Measurements from ENCODE around the gene IRF5. TPM values are rescaled to one million over a fixed set of nuclear protein-coding genes. Genes with fewer than 3 reads are reported as not detected.

Gene IRF5
- total RNA-seq, 1 experiment from 2014 or later, result 0.74 TPM

DNA sequence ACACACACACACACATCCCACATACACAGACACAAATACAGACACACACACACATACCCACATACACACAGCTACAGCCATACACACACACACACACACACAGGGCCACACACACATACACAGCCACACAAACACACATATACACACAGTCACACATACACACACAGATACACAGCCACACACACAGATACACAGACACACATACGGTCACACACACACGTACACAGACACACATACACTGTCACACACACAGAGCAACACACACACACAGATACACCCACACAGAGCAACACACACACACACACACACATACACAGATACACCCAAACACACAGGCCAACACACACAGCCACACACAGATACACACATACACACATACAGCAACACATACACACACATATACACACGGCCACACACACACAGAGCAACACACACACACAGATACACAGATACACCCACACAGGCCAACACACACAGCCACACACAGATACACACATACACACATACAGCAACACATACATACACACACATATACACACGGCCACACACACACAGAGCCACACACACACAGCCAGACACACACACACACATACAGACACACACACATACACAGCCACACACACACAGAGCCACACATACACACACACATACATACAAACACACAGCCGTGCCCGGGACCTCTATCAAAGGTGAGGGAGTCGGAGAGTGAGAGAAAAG, 49.5 kb upstream of the IRF5 start:
- no peaks in the 10 kb centered on the region for H4K20me1 ChIP-seq (ENCODE audit: control insufficient read depth, insufficient read depth, insufficient read length)
- H2BK12ac ChIP-seq (ENCODE audit: insufficient read length, low read depth, low read length), result no peak overlapping the region
- no peak overlapping the region for H2BK120ac ChIP-seq (ENCODE audit: low read depth, low read length, poor library complexity, severe bottlenecking)
- no peak overlapping the region for H3K4me3 Mint-ChIP-seq
- H3K23ac ChIP-seq (ENCODE audit: insufficient read length, low read depth, low read length), result no peak overlapping the region
- H3K9me3 Mint-ChIP-seq, result 0 out of 5 replicates have a peak, but pooled peaks cover 0 to 4% of the 10 kb centered on the region in 2 experiments
- H3K14ac ChIP-seq (ENCODE audit: insufficient read depth, low read length), result no peak overlapping the region; the same call in 1 of the 2 replicates
- H2BK20ac ChIP-seq (ENCODE audit: low read depth, low read length, poor library complexity, severe bottlenecking), result no peak overlapping the region
- no peak overlapping the region for H3K4ac ChIP-seq (ENCODE audit: low read depth, low read length)
- H3K36me3 Mint-ChIP-seq (ENCODE audit: insufficient read depth in 1 of 3, low read depth in 3 of 3), result peaks cover 0 to 2% (median 0%) of the 10 kb centered on the region in 3 experiments; a peak in 3 of 7 replicates
- no CpG with 5 or more reads among the region's 7 CpGs for WGBS (ENCODE audit: extremely low coverage, insufficient read length, low lambda C conversion rate)
- no peak overlapping the region for H3K27ac ChIP-seq (ENCODE audit: insufficient read length, low read depth, low read length)
- H4K8ac ChIP-seq (replicated peaks; ENCODE audit: insufficient read length, low read depth, low read length), result no peak overlapping the region
- H3K9me3 ChIP-seq (ENCODE audit: control insufficient read depth, low read depth, low read length), result no peaks in the 10 kb centered on the region
- H3K9ac ChIP-seq (ENCODE audit: extremely low read depth, insufficient read length, low read length), result no peak overlapping the region
- no peak for DNase-seq
- no peak overlapping the region for H2AK5ac ChIP-seq (ENCODE audit: insufficient read length, low read length)
- no peak overlapping the region for H2BK15ac ChIP-seq (ENCODE audit: low read depth, low read length)
- no peak overlapping the region for H3K4me2 ChIP-seq (ENCODE audit: insufficient read depth, insufficient read length, low read length)
- no peak overlapping the region for H2BK5ac ChIP-seq (ENCODE audit: insufficient read length, low read length)
- H4K91ac ChIP-seq (ENCODE audit: insufficient read length, low read depth, low read length), result no peak overlapping the region
- no peaks in the 10 kb centered on the region for H3K27me3 ChIP-seq (ENCODE audit: insufficient read depth, low read length)
- peaks cover 10% of the 10 kb centered on the region for H3K27me3 Mint-ChIP-seq (ENCODE audit: low read depth)
- H3K23me2 ChIP-seq (ENCODE audit: insufficient read length, low read depth, low read length, poor library complexity, severe bottlenecking), result peaks cover 9% of the 10 kb centered on the region
- H3K4me1 Mint-ChIP-seq, result peaks cover 6 to 8% of the 10 kb centered on the region in 2 experiments; a peak in 3 of 4 replicates
- H3K27ac Mint-ChIP-seq, result no peak overlapping the region
- H3K79me2 ChIP-seq (ENCODE audit: insufficient read depth, low read length), result no peaks in the 10 kb centered on the region
- no peak overlapping the region for H3T11ph ChIP-seq (ENCODE audit: low read length)
- H2AFZ ChIP-seq (ENCODE audit: low read length), result no peak overlapping the region
- no peaks in the 10 kb centered on the region for H3K79me1 ChIP-seq (ENCODE audit: insufficient read depth, low read depth, low read length, poor library complexity, severe bottlenecking)
- no peak overlapping the region for H4K5ac ChIP-seq (ENCODE audit: insufficient read length, low read depth, low read length)
- no peaks in the 10 kb centered on the region for H3K4me1 ChIP-seq (ENCODE audit: insufficient read depth, low read length)
- no peak overlapping the region for H3K18ac ChIP-seq (ENCODE audit: insufficient read length, low read depth, low read length)
- H3K56ac ChIP-seq (ENCODE audit: insufficient read length, low read depth, low read length), result no peak overlapping the region
- no peak for TF ChIP-seq CTCF (conservative IDR thresholded peaks at IDR 0.05)

All from H9 (cell line).